GM19438 (cell line): ENCODE results near the gene KLHL9.

Source experiments
- ATAC-seq: cut with Tn5 transposase; IDR thresholded peaks from one replicate; pipeline ENCODE4 v1.9.1; 2021; ENCODE audit warnings: low read depth; ENCODE audit not compliant: unreplicated experiment

KLHL9 gene

GRCh38 chr9:21317956-21318923 is 17.0 kb downstream of the KLHL9 start:
- ATAC-seq = peak; percentile 75

GRCh38 chr9:21316860-21317259 is 18.3 kb downstream of the KLHL9 start:
- ATAC-seq = no peak

- ATAC-seq = no peak
Observed at GRCh38 chr9:21316032-21316842, 19.0 kb downstream of the KLHL9 start.

- ATAC-seq = no peak
Observed at GRCh38 chr9:21314152-21314551, 21.1 kb downstream of the KLHL9 start.

- no peak for ATAC-seq
Observed at GRCh38 chr9:21311889-21312288, 23.3 kb downstream of the KLHL9 start.

GRCh38 chr9:21305213-21305612 is 30.0 kb downstream of the KLHL9 start, which contains the start of gene IFNA5:
IFNA5 (minus strand) TSS chr9:21305313; CDS start chr9:21305256, 57 bp downstream.
- no peak for ATAC-seq

GRCh38 chr9:21295992-21296391 is 39.2 kb downstream of the KLHL9 start:
- ATAC-seq = no peak

- ATAC-seq = peak; percentile 86
Observed at GRCh38 chr9:21294904-21295538, 40.2 kb downstream of the KLHL9 start.

- no peak for ATAC-seq
Observed at GRCh38 chr9:21294364-21294774, 40.8 kb downstream of the KLHL9 start.

DNA sequence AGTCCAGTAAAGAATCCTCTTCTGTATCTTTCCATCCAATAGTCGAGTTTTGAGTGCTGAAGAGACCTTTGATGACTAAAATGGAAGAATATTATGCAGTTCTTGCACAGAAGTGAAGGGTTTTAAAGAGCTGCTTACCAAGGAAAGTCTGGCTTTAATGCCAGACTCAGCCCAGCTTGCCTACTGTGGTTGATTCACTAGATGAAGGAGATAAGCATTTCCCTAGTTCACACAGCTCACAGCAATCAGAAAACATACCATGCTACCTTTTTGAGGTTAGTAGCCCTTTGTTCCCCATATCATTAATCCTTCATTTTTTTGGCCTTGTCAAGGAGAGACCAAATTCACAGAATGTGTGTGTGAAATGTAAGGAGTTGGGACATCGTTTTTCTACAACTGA is 45.4 kb downstream of the KLHL9 start:
- ATAC-seq = no peak

- ATAC-seq = no peak
Observed at GRCh38 chr9:21287280-21287679, 47.9 kb downstream of the KLHL9 start.

DNA sequence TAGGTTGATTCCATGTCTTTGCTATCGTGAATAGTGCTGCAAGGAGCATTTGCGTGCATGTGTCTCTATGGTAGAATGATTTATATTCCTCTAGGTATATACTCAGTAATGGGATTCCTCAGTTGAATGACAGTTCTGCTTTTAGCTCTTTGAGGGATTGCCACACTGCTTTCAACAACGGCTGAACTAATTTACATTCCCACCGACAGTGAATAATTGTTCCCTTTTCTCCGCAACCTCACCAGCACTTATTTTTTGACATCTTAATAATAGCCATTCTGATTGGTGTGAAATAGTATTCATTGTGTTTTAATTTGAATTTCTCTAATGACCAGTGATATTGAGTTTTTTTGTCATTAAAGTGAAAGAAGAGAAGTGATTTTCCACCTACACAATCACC is 48.5 kb downstream of the KLHL9 start:
- ATAC-seq = no peak

DNA sequence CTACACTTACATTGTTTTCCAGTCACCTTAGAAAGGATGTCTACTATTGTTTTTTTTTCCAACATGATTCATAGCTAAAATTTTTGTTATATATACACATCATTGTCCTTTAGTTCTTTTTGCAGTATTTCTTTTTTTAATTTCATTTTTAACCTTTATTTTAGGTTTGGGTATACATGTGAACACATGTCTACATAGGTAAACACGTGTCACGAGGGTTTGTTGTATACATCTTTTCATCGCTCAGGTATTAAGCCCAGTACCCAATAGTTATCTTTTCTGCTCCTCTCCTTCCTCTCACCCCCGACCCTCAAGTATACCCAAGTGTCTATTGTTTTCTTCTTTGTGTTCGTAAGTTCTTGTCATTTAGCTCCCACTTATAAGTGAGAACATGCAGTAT is 49.1 kb downstream of the KLHL9 start:
- ATAC-seq = no peak

GRCh38 chr9:21281275-21281674 is 53.9 kb downstream of the KLHL9 start:
- ATAC-seq = no peak
